Right ventricle myocardium inferior (tissue), 1 donor: Measurements from ENCODE around the gene ODR4. TPM values are rescaled to one million over a fixed set of nuclear protein-coding genes. Genes with fewer than 3 reads are reported as not detected.
"Not testable (repeated sequence)": the region's sequence is repeated elsewhere in the genome, so short reads cannot be mapped to it uniquely, and the experiment has no call there.

Source experiments
- ATAC-seq: fragments of 200-7000 bp; cut with Tn5 transposase; one replicate; pipeline ENCODE4 v1.9.1; 2020; ENCODE audit warnings: mild to moderate bottlenecking, moderate library complexity
- DNase-seq: peaks from one replicate; pipeline ENCODE4 v3.0.0; 2021; ENCODE audit errors: missing footprints
- intact Hi-C: fragments of 100-400 bp; cut with DNase I; formaldehyde crosslinking; loops from one replicate; pipeline ENCODE4 v1.11.0; 2022
- long read RNA-seq: library from polyadenylated mRNA; unstranded; transcript quantifications from one replicate; pipeline ENCODE4 v2.0.0, GENCODE V29; 2021
- total RNA-seq: library from RNA; stranded (reverse); fragmentation: NEBNext Ultra II Directional; extraction: Animal tissue kit (Norgen Biotek cat#: 25700); gene quantifications from one replicate; pipeline ENCODE4 v1.2.1, GENCODE V29; 2021
- donor health status: DM: no; HTN: yes; CAD: no; lungs with severe emphysema.

Gene ODR4
- 9.0 TPM for total RNA-seq
- long read RNA-seq, transcript ODR4-201 (14 exons, 3,792 nt): major isoform, 7 of 9 reads
- long read RNA-seq, partial matches to known transcripts: 0 of 9 reads
- long read RNA-seq, other reads (novel, unspliced or antisense): 1 of 9 reads

GRCh38 chr1:186375152-186375928 lies at the start of gene ODR4, which contains the start of gene TPR:
Gene ODR4 (plus strand): TSS chr1:186375838. CDS start chr1:186379786, 3,948 bp downstream.
Gene TPR (minus strand): TSS chr1:186375253. CDS start chr1:186375028, 225 bp downstream.
- ATAC-seq (peak; percentile 97), DNase-seq (peak; percentile 99)
- intact Hi-C loops: no loop called here

GRCh38 chr1:186326009-186326408 lies 49.6 kb upstream of the ODR4 start:
- DNase-seq: no peak
- intact Hi-C loops: no loop called here
- ATAC-seq: no peak

- intact Hi-C loops: no loop called here
- ATAC-seq (no peak), DNase-seq (no peak)
Observed at GRCh38 chr1:186327331-186327730, 48.3 kb upstream of the ODR4 start.

GRCh38 chr1:186330758-186331157 lies 44.9 kb upstream of the ODR4 start:
- intact Hi-C loops: no loop called here
- DNase-seq (no peak), ATAC-seq (no peak)

- ATAC-seq: no peak
- intact Hi-C loops: no loop called here
- DNase-seq: no peak
Observed at GRCh38 chr1:186337554-186337953, 38.1 kb upstream of the ODR4 start.

GRCh38 chr1:186340772-186341171 lies 34.9 kb upstream of the ODR4 start:
- DNase-seq (no peak), ATAC-seq (no peak)
- intact Hi-C loops: no loop called here

GRCh38 chr1:186347837-186348691 lies 27.6 kb upstream of the ODR4 start:
- DNase-seq, ATAC-seq, intact Hi-C loops: not testable (repeated sequence)

- intact Hi-C loops: no loop called here
- no peak for ATAC-seq
- DNase-seq: no peak
Observed at GRCh38 chr1:186374303-186375151, 1.1 kb upstream of the ODR4 start.

- intact Hi-C loops: no loop called here
- ATAC-seq (peak; percentile 0), DNase-seq (no peak)
Observed at GRCh38 chr1:186375929-186376319, 286 bp downstream of the ODR4 start.

- DNase-seq: no peak
- ATAC-seq: no peak
- intact Hi-C loops: no loop called here
Observed at GRCh38 chr1:186386725-186387383, 11.2 kb downstream of the ODR4 start.

- DNase-seq (no peak), ATAC-seq (no peak)
- intact Hi-C loops: no loop called here
Observed at GRCh38 chr1:186390925-186391324, 15.3 kb downstream of the ODR4 start.

- no peak for ATAC-seq
- no peak for DNase-seq
- intact Hi-C loops: no loop called here
Observed at GRCh38 chr1:186391841-186392240, 16.2 kb downstream of the ODR4 start.

GRCh38 chr1:186392711-186393110 lies 17.1 kb downstream of the ODR4 start:
- intact Hi-C loops, ATAC-seq: not testable (repeated sequence)
- DNase-seq: peak; percentile 51

GRCh38 chr1:186401446-186401845 lies 25.8 kb downstream of the ODR4 start:
- intact Hi-C loops, ATAC-seq, DNase-seq: not testable (repeated sequence)

GRCh38 chr1:186403632-186404031 lies 28.0 kb downstream of the ODR4 start:
- intact Hi-C loops: no loop called here
- no peak for ATAC-seq
- no peak for DNase-seq

- no peak for ATAC-seq
- intact Hi-C loops: no loop called here
- DNase-seq: no peak
Observed at GRCh38 chr1:186404454-186405051, 28.9 kb downstream of the ODR4 start.

- intact Hi-C loops: no loop called here
- no peak for ATAC-seq
- no peak for DNase-seq
Observed at GRCh38 chr1:186409091-186409490, 33.5 kb downstream of the ODR4 start.

- DNase-seq (no peak), ATAC-seq (no peak)
- intact Hi-C loops: no loop called here
Observed at GRCh38 chr1:186413319-186413718, 37.7 kb downstream of the ODR4 start.
